ENCODE measurements around the gene PITPNC1. TPM values are rescaled to one million over a fixed set of nuclear protein-coding genes. Genes with fewer than 3 reads are reported as not detected.

The PITPNC1 gene
- polyA plus RNA-seq, 4 donors: 20.0 to 23.7 (median 20.5) TPM

Other genes starting within 250 kb of the PITPNC1 start
- gene HELZ, start 132.1 kb upstream of the PITPNC1 start, polyA plus RNA-seq (ENCODE audit: insufficient read length in 4 of 4): 10 to 100 TPM; 21.6 to 38.8 (median 33.2) TPM
- gene PSMD12, start 10.7 kb upstream of the PITPNC1 start, polyA plus RNA-seq (ENCODE audit: insufficient read length in 4 of 4): 10 to 100 TPM; 37.4 to 51.5 (median 44.2) TPM

Measured in left renal cortex interstitium (tissue), 4 donors.